ENCODE results near the gene SSBP2.

SSBP2 gene

DNA sequence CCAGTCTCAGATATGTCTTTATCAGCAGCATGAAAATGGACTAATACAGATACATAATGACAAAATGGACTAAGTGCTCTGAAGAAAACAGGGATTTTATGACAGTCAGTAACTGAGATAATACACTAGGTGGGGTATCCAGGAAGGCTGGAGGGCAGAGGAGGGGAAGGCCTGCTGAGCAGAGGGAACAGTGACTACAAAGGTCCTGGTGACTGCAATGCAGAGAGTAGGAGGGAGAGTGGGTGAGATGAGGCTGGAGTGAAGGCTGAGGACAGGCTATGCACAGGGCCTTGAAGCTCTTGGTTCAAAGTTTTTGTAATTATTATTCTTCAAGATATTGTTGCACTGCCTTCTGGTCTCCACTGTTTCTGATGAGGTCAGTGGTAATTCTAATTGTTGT is 361.9 kb downstream of the SSBP2 start:
- no peak for DNase-seq (ENCODE audit: low read depth)

- no peak for DNase-seq (ENCODE audit: low read depth)
These were observed 362.7 kb downstream of the SSBP2 start for GRCh38 chr5:81388169-81388568.

- no peak for DNase-seq (ENCODE audit: low read depth)
These were observed 367.0 kb downstream of the SSBP2 start for GRCh38 chr5:81383867-81384266.

DNA sequence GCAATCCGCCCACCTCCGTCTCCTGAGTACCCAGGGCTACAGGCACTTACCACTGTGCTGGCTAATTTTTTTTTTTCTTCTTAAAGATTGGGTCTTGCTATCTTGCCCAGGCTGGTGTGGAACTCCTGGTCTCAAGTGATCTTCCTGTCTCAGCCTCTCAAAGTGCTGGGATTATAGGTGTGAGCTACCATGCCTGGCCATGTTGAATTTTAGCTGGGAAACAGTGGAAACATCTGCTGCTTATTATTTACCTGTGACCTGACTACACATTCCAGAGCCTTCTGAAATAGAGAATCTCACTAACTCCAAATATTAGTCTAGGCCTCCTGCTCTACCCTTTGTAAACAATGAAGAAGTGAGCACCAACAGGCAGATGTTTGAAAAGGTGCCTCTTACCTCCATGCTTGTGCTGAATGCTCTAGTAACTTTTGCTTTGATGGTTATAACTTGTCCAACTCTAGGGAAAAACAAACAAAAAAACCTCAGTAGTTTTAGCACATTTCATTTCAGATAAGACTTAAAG is 379.5 kb downstream of the SSBP2 start:
- DNase-seq (ENCODE audit: low read depth): no peak

DNA sequence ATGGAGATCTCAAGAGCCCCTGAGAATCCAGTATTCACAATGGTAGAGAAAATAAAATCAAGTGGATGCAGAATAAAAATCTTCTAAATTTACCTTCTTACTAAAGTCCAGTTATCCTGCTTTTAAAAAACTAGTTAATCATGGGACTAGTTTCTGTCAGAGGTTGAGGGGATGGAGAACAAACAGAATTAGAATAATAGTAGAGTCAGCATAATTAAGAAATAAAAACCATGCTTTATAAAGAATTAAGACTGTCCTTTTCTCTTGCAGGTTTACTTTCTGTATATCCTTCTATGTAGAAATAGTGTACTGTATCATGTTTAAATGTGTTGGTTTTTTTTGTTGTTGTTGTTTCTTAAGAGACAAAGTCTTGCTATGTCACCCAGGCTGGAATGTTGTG is 380.0 kb downstream of the SSBP2 start:
- no peak for DNase-seq (ENCODE audit: low read depth)

DNA sequence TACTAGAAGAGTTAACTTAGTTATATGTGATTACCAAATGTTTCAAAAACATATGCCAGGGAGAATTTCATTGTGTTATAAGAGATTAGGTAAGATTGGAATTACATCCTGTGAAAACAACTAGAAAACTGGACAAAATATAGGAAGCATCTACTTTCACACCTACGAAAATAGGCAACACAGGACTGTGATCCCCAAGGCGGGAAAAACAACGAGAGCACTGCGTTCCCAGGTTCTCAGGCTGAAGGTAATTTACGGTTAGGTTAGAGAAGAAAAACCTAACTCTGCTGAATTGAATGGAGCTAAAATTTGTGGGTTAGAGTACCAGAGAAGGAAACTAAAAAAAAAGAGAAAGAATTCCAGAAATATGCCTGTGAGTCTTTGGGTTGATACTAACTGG is 385.4 kb downstream of the SSBP2 start:
- DNase-seq (ENCODE audit: low read depth): no peak

DNA sequence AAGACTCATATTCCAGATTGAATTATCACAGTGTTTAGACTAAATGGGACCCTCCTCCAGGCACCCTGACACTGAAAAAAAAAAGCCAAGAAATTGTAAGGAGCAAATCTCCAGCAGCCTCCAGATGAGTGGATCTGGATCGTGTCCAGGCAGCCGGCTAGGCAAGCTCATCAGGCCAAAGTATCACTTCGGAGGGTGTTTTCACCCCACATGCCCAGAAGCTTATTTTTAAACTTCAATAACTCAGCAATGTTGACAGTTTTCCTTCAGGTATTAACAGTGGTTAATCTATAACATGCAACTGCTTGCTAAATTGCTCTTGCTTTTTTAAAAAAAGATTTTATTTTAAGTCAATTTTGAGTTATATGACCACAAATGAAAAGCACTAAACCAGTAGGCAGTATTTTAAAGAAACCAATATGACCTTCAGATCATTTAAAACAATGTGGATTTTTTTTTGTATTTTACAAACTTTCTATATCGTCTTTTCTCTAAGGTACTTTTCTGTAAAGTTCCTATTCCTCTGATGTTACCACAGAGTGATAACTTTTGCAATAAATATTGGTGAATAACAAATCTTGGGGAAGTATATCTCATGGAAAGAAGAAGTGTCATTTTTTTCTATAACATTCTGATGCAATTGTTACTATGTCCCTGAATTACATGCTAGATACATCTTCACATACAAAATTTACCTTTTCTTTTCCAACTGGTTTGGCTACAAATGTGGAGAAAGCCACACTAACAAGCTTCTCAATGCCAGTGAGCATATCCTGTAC is 387.6 kb downstream of the SSBP2 start:
- no peak for DNase-seq (ENCODE audit: low read depth)
